Measurements from ENCODE around the gene KRTAP5-6.

GRCh38 chr11:1651411-1651980 lies 45.5 kb upstream of the KRTAP5-6 start:
- TF ChIP-seq CTCF (IDR thresholded peaks at IDR 0.05) (no peak), ZFX (IDR thresholded peaks at IDR 0.05; ENCODE audit: borderline replicate concordance) (no peak)

Measured in 22Rv1 (cell line).